Muscle layer of colon (tissue), 2 donors: ENCODE data around the gene GOLGA2.

Experiments used
- H3K27ac ChIP-seq: one replicate; pipeline ENCODE4 v1.7.0; 2013; ENCODE audit warnings: low read depth, mild to moderate bottlenecking, low read length, moderate library complexity
- H3K27me3 ChIP-seq, 2 donors: one replicate each; pipeline ENCODE4 v1.7.0; 2013; ENCODE audit warnings: low read length in 2 of 2, mild to moderate bottlenecking in 2 of 2; ENCODE audit not compliant: insufficient read depth in 2 of 2, control insufficient read depth in 1 of 2
- H3K36me3 ChIP-seq: one replicate; pipeline ENCODE4 v1.7.0; 2013; ENCODE audit warnings: mild to moderate bottlenecking, low read length; ENCODE audit not compliant: insufficient read depth
- H3K4me1 ChIP-seq: one replicate; pipeline ENCODE4 v1.7.0; 2013; ENCODE audit warnings: mild to moderate bottlenecking, low read length; ENCODE audit not compliant: insufficient read depth
- H3K4me3 ChIP-seq, 2 donors: one replicate each; pipeline ENCODE4 v1.7.0; 2013; ENCODE audit warnings: low read length in 2 of 2, low read depth in 1 of 2, mild to moderate bottlenecking in 1 of 2, moderate library complexity in 1 of 2
- H3K9ac ChIP-seq: one replicate; pipeline ENCODE4 v1.7.0; 2013; ENCODE audit warnings: low read length
- H3K9me3 ChIP-seq: one replicate; pipeline ENCODE4 v1.7.0; 2013; ENCODE audit warnings: mild to moderate bottlenecking, low read length
- donor health status: abdominal sarcoma.
- donor health status: Adenocarcinoma of cecum.

Gene GOLGA2, protein sequence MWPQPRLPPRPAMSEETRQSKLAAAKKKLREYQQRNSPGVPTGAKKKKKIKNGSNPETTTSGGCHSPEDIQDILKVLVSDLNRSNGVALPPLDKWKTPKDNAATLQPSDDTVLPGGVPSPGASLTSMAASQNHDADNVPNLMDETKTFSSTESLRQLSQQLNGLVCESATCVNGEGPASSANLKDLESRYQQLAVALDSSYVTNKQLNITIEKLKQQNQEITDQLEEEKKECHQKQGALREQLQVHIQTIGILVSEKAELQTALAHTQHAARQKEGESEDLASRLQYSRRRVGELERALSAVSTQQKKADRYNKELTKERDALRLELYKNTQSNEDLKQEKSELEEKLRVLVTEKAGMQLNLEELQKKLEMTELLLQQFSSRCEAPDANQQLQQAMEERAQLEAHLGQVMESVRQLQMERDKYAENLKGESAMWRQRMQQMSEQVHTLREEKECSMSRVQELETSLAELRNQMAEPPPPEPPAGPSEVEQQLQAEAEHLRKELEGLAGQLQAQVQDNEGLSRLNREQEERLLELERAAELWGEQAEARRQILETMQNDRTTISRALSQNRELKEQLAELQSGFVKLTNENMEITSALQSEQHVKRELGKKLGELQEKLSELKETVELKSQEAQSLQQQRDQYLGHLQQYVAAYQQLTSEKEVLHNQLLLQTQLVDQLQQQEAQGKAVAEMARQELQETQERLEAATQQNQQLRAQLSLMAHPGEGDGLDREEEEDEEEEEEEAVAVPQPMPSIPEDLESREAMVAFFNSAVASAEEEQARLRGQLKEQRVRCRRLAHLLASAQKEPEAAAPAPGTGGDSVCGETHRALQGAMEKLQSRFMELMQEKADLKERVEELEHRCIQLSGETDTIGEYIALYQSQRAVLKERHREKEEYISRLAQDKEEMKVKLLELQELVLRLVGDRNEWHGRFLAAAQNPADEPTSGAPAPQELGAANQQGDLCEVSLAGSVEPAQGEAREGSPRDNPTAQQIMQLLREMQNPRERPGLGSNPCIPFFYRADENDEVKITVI

DNA sequence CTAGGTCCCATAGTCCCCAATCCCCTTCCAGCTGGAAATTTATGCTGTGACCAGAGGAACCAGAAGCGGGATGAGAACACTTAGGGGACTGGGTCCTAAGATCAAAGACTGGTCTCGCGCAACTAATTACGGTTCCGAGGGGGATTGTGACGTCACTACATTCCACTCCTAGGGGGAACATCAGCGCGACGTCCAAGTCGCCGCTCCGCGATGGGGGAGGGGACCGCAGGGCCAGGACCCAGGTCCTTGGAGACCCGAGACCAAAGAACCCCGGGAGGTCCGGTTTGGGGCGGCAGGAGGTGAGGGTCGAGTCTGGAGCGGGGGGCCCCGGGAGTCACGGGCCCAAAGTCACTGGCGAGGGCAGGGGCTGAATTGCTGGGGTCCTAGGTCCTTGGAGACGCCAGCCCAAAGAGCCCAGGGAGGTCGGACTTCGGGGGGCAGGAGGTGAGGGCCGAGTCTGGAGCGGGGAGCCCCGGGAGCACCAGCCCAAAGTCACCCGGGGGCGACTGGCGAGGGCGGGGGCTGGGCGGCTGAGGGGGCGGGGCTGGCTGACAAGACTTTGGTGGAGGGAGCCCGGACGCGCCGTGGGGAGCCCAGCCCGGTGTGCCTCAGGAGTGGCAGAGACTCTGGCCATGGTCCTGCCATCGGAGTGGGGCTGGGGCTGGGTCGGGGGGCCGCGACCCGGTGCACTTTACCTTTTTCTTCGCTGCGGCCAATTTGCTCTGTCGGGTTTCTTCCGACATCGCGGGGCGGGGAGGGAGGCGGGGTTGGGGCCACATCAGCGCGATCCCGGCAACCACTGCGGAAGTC is at the start of gene GOLGA2:
Gene GOLGA2, minus strand, starts transcription at position 810 of the 810 bp plus-strand sequence. Its CDS starts 31 bp downstream, at position 779.
- H3K4me1 ChIP-seq: peaks cover 26% of the 10 kb centered on the region
- H3K36me3 ChIP-seq: peaks cover 27% of the 10 kb centered on the region
- peak within 1 kb of the TSS; percentile 87 for H3K9ac ChIP-seq
- H3K4me3 ChIP-seq: peak within 1 kb of the TSS; percentile 71 to 98
- no peaks in the 10 kb centered on the region for H3K27me3 ChIP-seq
- H3K27ac ChIP-seq: peak within 1 kb of the TSS; percentile 99
- H3K9me3 ChIP-seq: no peaks in the 10 kb centered on the region

DNA sequence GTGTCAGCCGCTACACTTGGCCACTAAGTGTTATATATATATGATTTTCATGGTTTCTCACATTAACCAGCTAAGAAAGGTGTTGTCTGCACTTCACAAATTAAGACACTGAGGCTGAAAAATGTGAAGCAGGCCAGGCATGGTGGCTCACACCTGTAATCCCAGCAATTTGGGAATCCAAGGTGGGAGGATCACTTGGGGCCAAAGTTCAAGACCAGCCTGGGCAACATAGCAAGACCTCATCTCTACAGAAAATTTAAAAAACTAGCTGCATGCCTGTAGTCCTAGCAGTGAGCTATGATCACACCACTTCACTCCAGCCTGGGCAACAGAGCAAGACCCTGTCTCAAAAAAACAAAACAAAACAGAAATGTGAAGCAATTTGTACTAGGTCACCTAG is 48.6 kb upstream of the GOLGA2 start:
- peaks cover 15% of the 10 kb centered on the region for H3K4me1 ChIP-seq
- no peaks in the 10 kb centered on the region for H3K9me3 ChIP-seq
- H3K4me3 ChIP-seq: no peak overlapping the region
- no peak overlapping the region for H3K27ac ChIP-seq
- H3K27me3 ChIP-seq: no peaks in the 10 kb centered on the region
- no peak overlapping the region for H3K9ac ChIP-seq
- H3K36me3 ChIP-seq: peaks cover 28% of the 10 kb centered on the region

DNA sequence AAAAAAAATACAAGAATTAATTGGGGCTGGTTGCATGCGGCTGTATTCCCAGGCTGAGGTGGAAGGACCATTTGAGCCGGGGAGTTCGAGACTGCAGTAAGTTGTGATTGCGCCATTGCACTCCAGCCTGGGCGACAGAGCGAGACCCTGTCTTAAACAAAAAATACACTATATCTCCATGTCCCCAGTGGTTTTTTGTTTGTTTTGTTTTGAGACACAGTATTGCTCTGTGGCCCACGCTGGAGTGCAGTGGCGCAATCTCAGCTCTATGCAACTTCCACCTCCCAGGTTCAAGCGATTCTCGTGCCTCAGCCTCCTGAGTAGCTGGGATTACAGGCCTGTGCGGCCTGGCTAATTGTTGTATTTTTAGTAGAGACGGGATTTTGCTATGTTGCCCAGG is 48.0 kb upstream of the GOLGA2 start:
- H3K4me3 ChIP-seq: peak overlapping the region; percentile 99
- H3K4me1 ChIP-seq: peaks cover 15% of the 10 kb centered on the region
- no peaks in the 10 kb centered on the region for H3K9me3 ChIP-seq
- H3K9ac ChIP-seq: peak overlapping the region; percentile 89
- no peak overlapping the region for H3K27ac ChIP-seq
- H3K27me3 ChIP-seq: no peaks in the 10 kb centered on the region
- peaks cover 25% of the 10 kb centered on the region for H3K36me3 ChIP-seq

DNA sequence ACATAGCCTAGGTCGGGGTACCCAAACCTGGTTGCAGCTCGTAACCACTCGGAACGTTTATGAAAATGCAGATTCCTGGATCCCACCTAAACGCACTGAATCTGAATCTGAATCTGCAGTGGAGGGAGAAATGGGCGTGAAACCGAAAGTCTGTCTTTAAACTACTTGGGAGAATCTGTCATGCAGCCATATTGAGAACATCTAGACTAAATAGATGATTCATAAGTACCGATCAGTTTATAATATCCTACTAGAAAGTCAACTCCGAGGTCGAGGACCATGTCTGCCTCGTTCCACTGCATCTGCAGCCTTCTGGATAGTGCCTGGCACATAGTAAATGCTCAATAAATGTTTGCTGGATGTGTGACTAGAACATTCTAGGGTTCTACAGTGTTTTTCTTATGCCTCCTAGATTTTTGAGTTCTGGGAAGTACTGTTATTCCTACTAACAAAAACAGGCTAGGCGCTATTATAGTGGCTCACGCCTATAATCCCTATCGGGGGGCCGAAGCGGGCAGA is 47.5 kb upstream of the GOLGA2 start:
- Histone ChIP-seq H3K9me3 (no peaks in the 10 kb centered on the region), H3K9ac (peak overlapping the region; percentile 89), H3K27ac (peak overlapping the region; percentile 93), H3K27me3 (no peaks in the 10 kb centered on the region), H3K4me3 (peak overlapping the region; percentile 99), H3K4me1 (peaks cover 15% of the 10 kb centered on the region), H3K36me3 (peaks cover 20% of the 10 kb centered on the region)

DNA sequence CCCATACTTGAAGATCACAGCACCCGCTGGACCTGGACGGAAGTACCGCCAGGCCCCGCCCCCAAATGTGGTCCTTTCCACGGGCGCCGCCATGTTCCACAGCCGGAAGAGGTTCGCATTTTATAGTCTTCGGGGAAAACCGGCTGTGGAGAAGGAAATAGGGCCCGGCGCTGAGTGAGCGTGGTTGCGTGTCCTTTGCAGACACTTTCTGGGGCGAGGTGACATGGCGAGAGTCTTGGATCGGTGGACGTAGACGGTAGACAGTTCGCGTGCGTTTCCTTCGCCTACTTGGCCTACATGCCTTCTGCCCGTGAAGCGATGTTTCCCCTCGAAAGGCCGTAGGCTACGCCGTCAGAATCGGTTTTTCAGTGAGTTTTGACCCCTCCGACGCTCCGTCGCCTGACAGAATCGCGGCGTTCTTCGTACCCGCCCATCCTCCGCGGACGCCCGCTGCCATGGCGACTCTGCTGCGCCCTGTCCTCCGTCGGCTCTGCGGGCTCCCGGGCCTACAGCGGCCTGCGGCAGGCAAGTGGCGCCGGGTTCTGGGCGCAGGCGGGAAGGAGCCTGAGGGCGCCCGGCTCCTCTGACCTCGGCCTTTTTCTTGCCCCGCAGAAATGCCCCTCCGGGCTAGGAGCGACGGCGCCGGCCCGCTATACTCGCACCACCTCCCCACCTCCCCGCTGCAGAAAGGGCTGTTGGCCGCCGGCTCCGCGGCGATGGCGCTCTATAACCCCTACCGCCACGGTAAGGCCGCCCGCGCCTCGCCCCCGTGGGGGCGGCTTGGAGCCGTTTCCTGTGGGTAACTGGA is 46.8 kb upstream of the GOLGA2 start, which contains the start of the genes COQ4 and TRUB2:
Gene COQ4, plus strand, starts transcription at position 436 of the 808 bp plus-strand sequence. Its CDS starts 20 bp downstream, at position 456.
Gene TRUB2, minus strand, starts transcription at position 44 of the 808 bp plus-strand sequence. Its CDS starts 39 bp downstream, at position 5.
- peaks cover 19% of the 10 kb centered on the region for H3K36me3 ChIP-seq
- peak within 1 kb of the TSS; percentile 93 for H3K27ac ChIP-seq
- peak within 1 kb of the TSS; percentile 99 for H3K4me3 ChIP-seq
- H3K9ac ChIP-seq: peak within 1 kb of the TSS; percentile 89
- peaks cover 15% of the 10 kb centered on the region for H3K4me1 ChIP-seq
- no peaks in the 10 kb centered on the region for H3K27me3 ChIP-seq
- no peaks in the 10 kb centered on the region for H3K9me3 ChIP-seq

DNA sequence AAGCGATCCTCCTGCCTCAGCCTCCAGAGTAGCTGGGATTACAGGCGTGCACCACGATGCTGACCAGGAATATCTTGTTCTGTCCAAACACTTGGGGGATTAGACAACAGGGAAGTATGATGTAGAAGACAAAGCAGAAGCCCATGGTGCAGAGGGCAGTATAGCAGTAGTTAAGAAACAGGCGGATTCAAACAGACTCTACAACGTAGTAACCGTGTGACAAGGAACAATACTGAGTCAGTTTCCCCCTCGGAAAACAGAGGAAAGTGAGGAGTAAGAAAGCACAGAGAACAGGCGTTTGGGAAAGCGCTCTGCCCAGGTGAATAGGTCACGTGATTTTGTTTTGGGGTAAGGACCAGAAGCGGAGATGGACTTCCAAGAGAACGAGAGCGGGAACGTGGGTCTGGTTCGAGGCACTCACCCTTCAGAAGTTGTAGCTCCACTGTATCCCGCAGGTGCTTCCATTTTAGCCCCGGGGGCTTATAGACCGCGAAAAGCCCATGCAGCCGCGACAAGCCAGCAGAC is 46.1 kb upstream of the GOLGA2 start:
- no peaks in the 10 kb centered on the region for H3K27me3 ChIP-seq
- no peaks in the 10 kb centered on the region for H3K9me3 ChIP-seq
- H3K27ac ChIP-seq: peak overlapping the region; percentile 93
- peak overlapping the region; percentile 99 for H3K4me3 ChIP-seq
- H3K9ac ChIP-seq: peak overlapping the region; percentile 89
- H3K4me1 ChIP-seq: peaks cover 15% of the 10 kb centered on the region
- peaks cover 23% of the 10 kb centered on the region for H3K36me3 ChIP-seq

DNA sequence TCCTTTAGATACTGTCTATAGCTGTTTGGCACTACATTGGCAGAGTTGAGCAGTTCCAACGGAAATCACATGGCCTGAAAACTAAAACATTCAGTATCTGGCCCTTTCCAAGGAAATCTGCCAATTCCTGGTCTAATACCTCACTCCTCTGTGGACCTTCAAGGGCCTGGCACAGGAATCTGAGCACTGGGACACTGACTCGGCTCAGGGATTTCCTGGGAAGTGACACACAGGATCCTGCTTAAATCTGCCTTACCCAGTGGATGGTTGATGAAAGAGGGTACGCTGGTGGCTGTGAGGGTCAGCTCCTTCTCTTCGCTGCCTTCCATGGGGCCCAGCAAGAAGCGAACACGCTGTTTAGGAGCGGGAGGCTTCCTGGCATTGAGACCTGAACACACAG is 45.5 kb upstream of the GOLGA2 start:
- Histone ChIP-seq H3K9me3 (no peaks in the 10 kb centered on the region), H3K36me3 (peaks cover 29% of the 10 kb centered on the region), H3K27ac (no peak overlapping the region), H3K4me1 (peaks cover 15% of the 10 kb centered on the region), H3K9ac (no peak overlapping the region), H3K27me3 (no peaks in the 10 kb centered on the region), H3K4me3 (peak overlapping the region; percentile 99)

DNA sequence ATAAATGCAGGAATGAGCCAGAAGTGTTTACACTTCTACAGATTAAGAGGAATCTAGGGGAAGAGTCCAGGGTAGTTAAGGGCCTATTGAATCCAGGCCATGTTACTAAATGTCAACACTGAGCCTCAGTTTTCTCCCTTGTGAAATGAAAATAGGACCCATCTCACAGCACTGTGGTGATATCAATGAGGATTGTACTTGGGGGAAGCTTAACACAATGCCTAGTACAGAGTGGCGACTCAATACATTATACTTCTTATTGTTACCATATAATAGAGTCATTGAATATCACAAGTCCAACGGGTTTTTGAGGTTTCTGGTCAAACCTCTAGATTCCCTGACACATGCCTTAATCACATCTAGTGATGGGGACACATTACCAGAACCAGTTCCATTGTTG is 41.8 kb upstream of the GOLGA2 start:
- Histone ChIP-seq H3K27ac (no peak overlapping the region), H3K9ac (no peak overlapping the region), H3K4me1 (peaks cover 5% of the 10 kb centered on the region), H3K9me3 (no peaks in the 10 kb centered on the region), H3K4me3 (no peak overlapping the region), H3K27me3 (no peaks in the 10 kb centered on the region), H3K36me3 (peaks cover 36% of the 10 kb centered on the region)

DNA sequence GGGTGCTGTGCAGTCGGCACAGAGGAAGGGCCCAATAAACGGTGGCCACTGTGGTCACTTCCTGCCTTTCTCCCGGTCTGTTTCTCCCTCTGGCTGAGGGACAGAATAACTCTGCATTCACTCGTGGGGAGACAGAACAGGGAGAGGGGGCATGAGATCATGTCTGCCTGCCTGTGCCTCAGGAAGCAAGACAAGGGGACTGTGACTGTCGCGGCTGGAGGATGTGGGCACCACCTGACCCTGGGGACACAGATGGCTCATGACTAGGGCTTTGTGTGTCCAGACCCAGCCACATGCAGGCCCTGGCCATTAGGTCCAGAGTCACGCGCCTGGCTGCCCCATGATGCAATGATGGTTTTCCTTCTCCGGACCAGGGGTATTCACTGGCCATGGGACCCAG is 40.6 kb upstream of the GOLGA2 start:
- no peak overlapping the region for H3K27ac ChIP-seq
- H3K4me3 ChIP-seq: no peak overlapping the region
- no peaks in the 10 kb centered on the region for H3K27me3 ChIP-seq
- no peaks in the 10 kb centered on the region for H3K9me3 ChIP-seq
- H3K4me1 ChIP-seq: peaks cover 4% of the 10 kb centered on the region
- H3K36me3 ChIP-seq: peaks cover 38% of the 10 kb centered on the region
- no peak overlapping the region for H3K9ac ChIP-seq

DNA sequence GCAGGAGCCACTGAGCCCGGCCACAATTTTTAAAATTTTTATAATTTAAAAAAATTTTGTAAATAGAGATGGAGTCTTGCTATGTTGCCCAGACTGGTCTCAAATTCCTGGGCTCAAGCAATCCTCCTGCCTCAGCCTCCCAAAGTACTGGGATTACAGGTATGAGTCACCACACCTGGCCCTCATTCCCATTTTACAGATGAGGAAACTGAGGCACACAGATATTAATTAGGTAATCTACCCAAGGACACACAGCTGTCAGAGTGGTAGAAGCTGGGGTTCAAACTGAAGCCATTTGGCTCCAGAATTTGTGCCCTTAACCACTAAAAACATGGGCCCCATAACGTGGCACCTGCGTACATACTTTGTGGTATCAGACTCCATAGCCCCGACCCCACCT is 38.9 kb upstream of the GOLGA2 start:
- Histone ChIP-seq H3K9me3 (no peaks in the 10 kb centered on the region), H3K36me3 (peaks cover 50% of the 10 kb centered on the region), H3K4me1 (no peaks in the 10 kb centered on the region), H3K27ac (no peak overlapping the region), H3K9ac (no peak overlapping the region), H3K27me3 (no peaks in the 10 kb centered on the region), H3K4me3 (no peak overlapping the region)
